Panc1 (cell line): ENCODE measurements around the gene LLGL2. TPM values are rescaled to one million over a fixed set of nuclear protein-coding genes. Genes with fewer than 3 reads are reported as not detected.
A peak's percentile ranks its signal among the peaks of the same experiment; 100 is the strongest.

Experiments used
- ATAC-seq: fragments of 200-7000 bp; cut with Tn5 transposase; 2 replicates; pipeline ENCODE4 v1.9.1; 2020; ENCODE audit warnings: mild to moderate bottlenecking, moderate library complexity
- BruUV-seq: library from RNA; stranded (reverse); fragments of 400-500 nt; replicated peaks from 2 replicates; lab custom pipeline; 2021; lab: Mats Ljungman, UMichigan
- CTCF ChIA-PET: fragments of 300-600 bp; sonication (Branson Sonifier 250); formaldehyde crosslinking; loops from one replicate; lab custom pipeline; 2022; ENCODE audit warnings: antibody characterized with exemption; lab: Charles Lee
- POLR2A ChIA-PET: fragments of 300-600 bp; sonication (Branson Sonifier 250); formaldehyde crosslinking; loops from one replicate; lab custom pipeline; 2022; ENCODE audit warnings: antibody characterized with exemption; lab: Charles Lee
- DNase-seq: peaks from one replicate; pipeline ENCODE4 v3.0.0-alpha.2; 2010; ENCODE audit warnings: low read depth, low spot score
- H3K27ac ChIP-seq: 2 replicates; pipeline ENCODE4 v1.5.1; 2011; ENCODE audit warnings: mild to moderate bottlenecking, low read length, inconsistent platforms
- H3K27me3 ChIP-seq: fragments of 200-500 bp; sonication (Bioruptor generic); 2 replicates; pipeline ENCODE4 v1.6.0; 2014; ENCODE audit warnings: low read length, inconsistent platforms; ENCODE audit not compliant: control insufficient read depth, insufficient read depth
- H3K36me3 ChIP-seq: fragments of 200-500 bp; sonication (Bioruptor generic); 2 replicates; pipeline ENCODE4 v1.5.1; 2014; ENCODE audit warnings: inconsistent platforms, mild to moderate bottlenecking, low read length, moderate library complexity; ENCODE audit not compliant: control insufficient read depth, insufficient read depth
- H3K4me1 ChIP-seq: 2 replicates; pipeline ENCODE4 v1.5.1; 2011; ENCODE audit warnings: inconsistent platforms, mild to moderate bottlenecking, low read length, moderate library complexity; ENCODE audit not compliant: control insufficient read depth, insufficient read depth
- H3K4me3 ChIP-seq, 2 experiments: 2 replicates each; pipeline ENCODE4 v1.5.1; 2011 to 2012; ENCODE audit warnings: low read depth in 2 of 2, low read length in 2 of 2, mild to moderate bottlenecking in 2 of 2, inconsistent platforms in 1 of 2, moderate library complexity in 1 of 2
- H3K9me3 ChIP-seq: fragments of 200-500 bp; sonication (Bioruptor generic); 2 replicates; pipeline ENCODE4 v1.5.1; 2014; ENCODE audit warnings: low read depth, mild to moderate bottlenecking, inconsistent platforms, low read length, moderate library complexity; ENCODE audit not compliant: control insufficient read depth, insufficient read depth
- CTCF ChIP-seq: fragments of 450-650 bp; IDR thresholded peaks from 2 replicates; pipeline ENCODE4 v1.5.1; 2017; ENCODE audit warnings: mild to moderate bottlenecking
- POLR2AphosphoS5 ChIP-seq: IDR thresholded peaks from 2 replicates; pipeline ENCODE4 v1.6.1; 2012; ENCODE audit warnings: mild to moderate bottlenecking, low read depth, low read length, moderate library complexity
- REST ChIP-seq, 2 experiments: IDR thresholded peaks; 2 replicates each; pipeline ENCODE4 v1.6.1; 2011 to 2012; ENCODE audit warnings: low read depth in 2 of 2, control low read depth in 1 of 2, low read length in 1 of 2, mild to moderate bottlenecking in 1 of 2, moderate library complexity in 1 of 2; ENCODE audit not compliant: insufficient read depth in 1 of 2
- SIN3A ChIP-seq: IDR thresholded peaks from 2 replicates; pipeline ENCODE4 v1.6.1; 2012; ENCODE audit warnings: low read depth, mild to moderate bottlenecking, low read length, moderate library complexity, borderline replicate concordance; ENCODE audit not compliant: insufficient read depth
- TCF7L2 ChIP-seq: IDR thresholded peaks from 2 replicates; pipeline ENCODE4 v1.6.1; 2011; ENCODE audit warnings: mild to moderate bottlenecking, low read depth, low read length, inconsistent platforms
- in situ Hi-C: cut with HindIII; loops from 2 replicates; pipeline ENCODE4 v1.10.0; 2016; ENCODE audit warnings: low sequenced_read_pairs, low pct_unique_long_range_greater_than_20kb
- intact Hi-C: fragments of 100-400 bp; cut with micrococcal nuclease; formaldehyde crosslinking; loops from one replicate; pipeline ENCODE4 v1.10.0; 2022; ENCODE audit not compliant: unreplicated experiment
- total RNA-seq: library from RNA; stranded (reverse); gene quantifications from one replicate; pipeline ENCODE4 v1.2.1, GENCODE V29; 2021; ENCODE audit not compliant: unreplicated experiment

LLGL2 gene
- total RNA-seq, 1 experiment from 2014 or later: 201 TPM

GRCh38 chr17:75498726-75499213 lies 26.7 kb upstream of the LLGL2 start:
- intact Hi-C loops (no loop called here), in situ Hi-C loops (no loop called here)
- CTCF ChIA-PET: no interaction called here
- BruUV-seq: no TSS peak
- peak; percentile 18; the same call in 1 of the 2 replicates for ATAC-seq
- Histone ChIP-seq H3K27me3 (no peaks in the 10 kb centered on the region), H3K4me1 (peaks cover 9% of the 10 kb centered on the region; the same call in 1 of the 2 replicates), H3K27ac (no peak overlapping the region), H3K4me3 (no peak overlapping the region), H3K36me3 (no peaks in the 10 kb centered on the region), H3K9me3 (no peaks in the 10 kb centered on the region)
- POLR2A ChIA-PET: interaction anchor here (0.7 kb wide), 1 partner anchor 10 kb away, joined by 3 read pairs; no protein-coding TSS in a partner anchor
- TF ChIP-seq POLR2AphosphoS5 (no peak; the same call in 1 of the 2 replicates), SIN3A (no peak), REST (IDR thresholded peaks at IDR 0.05; ENCODE audit: insufficient read depth in 1 of 2, low read depth in 2 of 2, low read length in 1 of 2) (no peak), TCF7L2 (no peak), CTCF (no peak)
- DNase-seq: no peak

GRCh38 chr17:75499313-75500022 lies 26.0 kb upstream of the LLGL2 start:
- Histone ChIP-seq H3K4me3 (no peak overlapping the region), H3K27me3 (no peaks in the 10 kb centered on the region), H3K9me3 (no peaks in the 10 kb centered on the region), H3K27ac (no peak overlapping the region), H3K36me3 (no peaks in the 10 kb centered on the region), H3K4me1 (peaks cover 9% of the 10 kb centered on the region; the same call in 1 of the 2 replicates)
- BruUV-seq: TSS peak; percentile 76
- no peak for ATAC-seq
- ChIA-PET POLR2A (interaction anchor here (0.6 kb wide), 1 partner anchor 30 kb away, joined by 3 read pairs; no protein-coding TSS in a partner anchor), CTCF (no interaction called here)
- DNase-seq: no peak
- TF ChIP-seq REST (IDR thresholded peaks at IDR 0.05; ENCODE audit: insufficient read depth in 1 of 2, low read depth in 2 of 2, low read length in 1 of 2) (no peak), POLR2AphosphoS5 (no peak; the same call in 1 of the 2 replicates), TCF7L2 (no peak), SIN3A (no peak), CTCF (no peak)
- intact Hi-C loops (no loop called here), in situ Hi-C loops (no loop called here)
